D721Med (cell line): ENCODE measurements around the gene SLC9A9.

Experiments used
- DNase-seq: peaks from one replicate; pipeline ENCODE4 v3.0.0; 2011; ENCODE audit warnings: low spot score; ENCODE audit not compliant: insufficient read length
- FAIRE-seq: peaks from 2 replicates; lab custom pipeline; 2011; peaks lifted over from hg19 to GRCh38; lab: Jason Lieb, UNC
- CTCF ChIP-seq: IDR thresholded peaks from 2 replicates; pipeline ENCODE4 v1.5.1; 2012; ENCODE audit warnings: mild to moderate bottlenecking, control low read depth; ENCODE audit not compliant: insufficient read depth; ENCODE audit errors: missing control alignments

Gene SLC9A9

DNA sequence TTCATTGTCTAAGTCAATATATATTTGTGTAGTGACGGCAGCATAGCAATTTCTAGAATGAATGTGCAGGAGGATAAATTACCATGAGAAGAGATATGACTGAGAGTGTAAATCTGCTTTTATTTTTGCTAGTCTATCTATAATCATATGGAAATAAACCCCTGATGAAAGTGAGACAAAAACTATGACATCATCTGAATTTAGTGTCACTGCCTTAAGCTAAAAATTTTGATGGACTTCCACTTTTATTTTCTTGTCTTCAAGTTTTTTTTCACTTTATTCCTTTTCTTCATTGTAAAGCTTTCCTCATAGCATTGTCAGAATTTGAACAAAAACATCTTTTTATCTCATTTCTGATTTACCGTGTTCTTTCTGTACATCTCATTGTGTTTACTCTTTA is 486.7 kb downstream of the SLC9A9 start:
- FAIRE-seq: no peak

GRCh38 chr3:143360244-143360643 is 488.0 kb downstream of the SLC9A9 start:
- DNase-seq: no peak
- FAIRE-seq: no peak
- TF ChIP-seq CTCF: no peak

More for the DNA sequence above, 486.7 kb downstream of the SLC9A9 start:
- no peak for TF ChIP-seq CTCF
- no peak for DNase-seq

- no peak for TF ChIP-seq CTCF
- DNase-seq (no peak), FAIRE-seq (no peak)
Measured at GRCh38 chr3:143358793-143359491, 489.3 kb downstream of the SLC9A9 start.

DNA sequence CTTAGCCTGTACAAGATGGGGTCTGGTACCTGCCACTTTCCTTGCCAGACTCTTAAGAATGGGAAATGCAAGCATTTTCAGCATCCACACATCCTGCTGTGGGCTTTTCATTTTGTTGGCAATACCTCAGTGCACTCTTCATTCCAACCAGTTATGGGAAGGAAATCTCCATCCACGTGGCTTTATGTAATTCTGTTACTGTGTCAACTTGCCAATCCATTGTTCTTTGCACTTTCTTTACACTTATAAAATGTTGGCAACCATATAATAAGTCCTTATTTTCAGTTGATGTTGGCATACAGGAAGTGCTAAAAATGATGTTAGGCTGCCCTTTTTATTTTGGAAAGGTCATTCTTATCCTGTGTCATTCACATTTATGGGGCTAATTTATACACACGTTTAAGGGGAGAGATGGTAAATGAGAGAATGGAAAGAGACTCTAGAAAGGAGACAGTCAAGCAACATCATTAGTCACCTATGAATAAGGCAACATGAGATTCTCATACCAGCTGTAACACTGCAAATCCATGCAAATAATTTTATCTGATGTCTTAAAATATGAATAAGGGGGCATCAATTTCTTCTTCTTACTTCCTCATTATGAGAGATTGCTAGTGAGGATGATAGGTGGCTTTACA is 490.0 kb downstream of the SLC9A9 start:
- FAIRE-seq (no peak), DNase-seq (no peak)
- TF ChIP-seq CTCF: no peak

- no peak for DNase-seq
- no peak for TF ChIP-seq CTCF
- FAIRE-seq: no peak
Measured at GRCh38 chr3:143357700-143358099, 490.6 kb downstream of the SLC9A9 start.

GRCh38 chr3:143356839-143357238 is 491.4 kb downstream of the SLC9A9 start:
- FAIRE-seq (no peak), DNase-seq (no peak)
- TF ChIP-seq CTCF: no peak

DNA sequence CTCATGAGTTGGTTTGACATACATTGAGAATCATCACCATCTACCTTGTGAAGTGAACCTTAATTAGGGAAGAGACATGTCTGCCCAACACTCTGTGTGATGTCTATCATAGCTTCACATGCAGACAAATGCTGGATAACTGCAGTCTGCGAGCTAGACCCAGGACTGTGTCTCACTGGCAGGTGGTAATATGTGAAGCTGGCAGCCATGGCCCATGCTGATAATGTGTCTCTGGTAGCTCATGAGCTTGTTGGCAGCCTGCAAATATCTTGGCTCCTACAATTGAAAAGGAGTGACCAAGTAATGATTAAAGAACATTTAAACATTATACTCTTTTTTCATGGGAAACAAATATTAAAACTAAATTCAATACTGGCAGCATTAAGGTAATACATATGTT is 493.9 kb downstream of the SLC9A9 start:
- no peak for DNase-seq
- no peak for FAIRE-seq
- TF ChIP-seq CTCF: no peak
